Activated T-helper 1 cell treated with anti-CD3 and anti-CD28 coated beads, Interleukin-12 subunit alpha, Interleukin-12 subunit beta, Interleukin-2, Interleukin-4 antibody, amounts not matched to agents 30 ng/mL and 10 ng/mL and 1 ng/mL, durations not matched to agents 14 hours and 24 hours and 36 hours (primary cell): ENCODE data around the gene LRFN2. TPM values are rescaled to one million over a fixed set of nuclear protein-coding genes. Genes with fewer than 3 reads are reported as not detected.

Source experiments
- DNase-seq: peaks from one replicate; pipeline ENCODE4 v3.0.0; 2021; ENCODE audit warnings: low spot score
- H3K27ac Mint-ChIP-seq: one replicate; pipeline ENCODE4 v1.8.0; 2021; ENCODE audit warnings: mild to moderate bottlenecking, mixed read lengths
- H3K27me3 Mint-ChIP-seq: one replicate; pipeline ENCODE4 v1.8.0; 2022; ENCODE audit warnings: mild to moderate bottlenecking, moderate library complexity, mixed read lengths; ENCODE audit not compliant: insufficient read depth
- H3K36me3 Mint-ChIP-seq: one replicate; pipeline ENCODE4 v1.8.0; 2021; ENCODE audit warnings: low read depth, mixed read lengths
- H3K4me1 Mint-ChIP-seq: one replicate; pipeline ENCODE4 v1.8.0; 2021; ENCODE audit warnings: low read depth, mixed read lengths
- H3K4me3 Mint-ChIP-seq: one replicate; pipeline ENCODE4 v1.8.0; 2021; ENCODE audit warnings: mild to moderate bottlenecking, moderate library complexity, mixed read lengths
- H3K9me3 Mint-ChIP-seq: one replicate; pipeline ENCODE4 v1.8.0; 2021; ENCODE audit warnings: mixed read lengths
- intact Hi-C: fragments of 100-400 bp; cut with micrococcal nuclease; formaldehyde crosslinking; loops from one replicate; pipeline ENCODE4 v1.15.1; 2024
- total RNA-seq: library from RNA; stranded (reverse); gene quantifications from 2 replicates; pipeline ENCODE4 v1.2.3, GENCODE V29; 2022

The LRFN2 gene
- total RNA-seq, 1 donor from 2014 or later: 0.29 TPM

- Mint-ChIP-seq H3K4me3 (no peak overlapping the region), H3K36me3 (no peaks in the 10 kb centered on the region), H3K9me3 (no peaks in the 10 kb centered on the region), H3K27ac (no peak overlapping the region), H3K27me3 (peaks cover 5% of the 10 kb centered on the region), H3K4me1 (no peaks in the 10 kb centered on the region)
- intact Hi-C loops: no loop called here
- no peak for DNase-seq
These were observed 89.0 kb downstream of the LRFN2 start for GRCh38 chr6:40498148-40498547.

- Mint-ChIP-seq H3K36me3 (no peaks in the 10 kb centered on the region), H3K27me3 (peaks cover 13% of the 10 kb centered on the region), H3K4me1 (no peaks in the 10 kb centered on the region), H3K4me3 (no peak overlapping the region), H3K27ac (no peak overlapping the region), H3K9me3 (no peaks in the 10 kb centered on the region)
- DNase-seq: no peak
- intact Hi-C loops: no loop called here
These were observed 95.0 kb downstream of the LRFN2 start for GRCh38 chr6:40492187-40492586.

GRCh38 chr6:40490508-40490907 lies 96.7 kb downstream of the LRFN2 start:
- Mint-ChIP-seq H3K27ac (no peak overlapping the region), H3K36me3 (no peaks in the 10 kb centered on the region), H3K27me3 (peaks cover 20% of the 10 kb centered on the region), H3K4me3 (no peak overlapping the region), H3K9me3 (no peaks in the 10 kb centered on the region), H3K4me1 (no peaks in the 10 kb centered on the region)
- no peak for DNase-seq
- intact Hi-C loops: no loop called here

- Mint-ChIP-seq H3K36me3 (no peaks in the 10 kb centered on the region), H3K27ac (no peak overlapping the region), H3K9me3 (no peaks in the 10 kb centered on the region), H3K4me1 (no peaks in the 10 kb centered on the region), H3K4me3 (no peak overlapping the region), H3K27me3 (peaks cover 22% of the 10 kb centered on the region)
- intact Hi-C loops: no loop called here
- no peak for DNase-seq
These were observed 97.4 kb downstream of the LRFN2 start for GRCh38 chr6:40489798-40490197.

GRCh38 chr6:40486576-40486975 lies 100.6 kb downstream of the LRFN2 start:
- intact Hi-C loops: no loop called here
- no peak for DNase-seq

GRCh38 chr6:40485795-40486194 lies 101.4 kb downstream of the LRFN2 start:
- no peak for DNase-seq
- intact Hi-C loops: no loop called here
- Mint-ChIP-seq H3K27me3 (peaks cover 32% of the 10 kb centered on the region), H3K4me3 (no peak overlapping the region), H3K36me3 (no peaks in the 10 kb centered on the region), H3K4me1 (peaks cover 8% of the 10 kb centered on the region), H3K27ac (no peak overlapping the region), H3K9me3 (no peaks in the 10 kb centered on the region)

More at GRCh38 chr6:40486576-40486975, 100.6 kb downstream of the LRFN2 start:
- H3K27me3 Mint-ChIP-seq: peaks cover 32% of the 10 kb centered on the region
- peaks cover 8% of the 10 kb centered on the region for H3K4me1 Mint-ChIP-seq
- H3K9me3 Mint-ChIP-seq: no peaks in the 10 kb centered on the region
- H3K36me3 Mint-ChIP-seq: no peaks in the 10 kb centered on the region
- no peak overlapping the region for H3K27ac Mint-ChIP-seq
- no peak overlapping the region for H3K4me3 Mint-ChIP-seq

- Mint-ChIP-seq H3K4me1 (peaks cover 8% of the 10 kb centered on the region), H3K27ac (no peak overlapping the region), H3K9me3 (no peaks in the 10 kb centered on the region), H3K4me3 (no peak overlapping the region), H3K27me3 (peaks cover 32% of the 10 kb centered on the region), H3K36me3 (no peaks in the 10 kb centered on the region)
- DNase-seq: no peak
- intact Hi-C loops: no loop called here
These were observed 101.9 kb downstream of the LRFN2 start for GRCh38 chr6:40485300-40485699.

- Mint-ChIP-seq H3K9me3 (no peaks in the 10 kb centered on the region), H3K27ac (no peak overlapping the region), H3K27me3 (peaks cover 30% of the 10 kb centered on the region), H3K4me1 (peaks cover 10% of the 10 kb centered on the region), H3K36me3 (no peaks in the 10 kb centered on the region), H3K4me3 (no peak overlapping the region)
- DNase-seq: no peak
- intact Hi-C loops: no loop called here
These were observed 103.1 kb downstream of the LRFN2 start for GRCh38 chr6:40484066-40484465.

GRCh38 chr6:40482532-40482931 lies 104.6 kb downstream of the LRFN2 start:
- Mint-ChIP-seq H3K27ac (no peak overlapping the region), H3K36me3 (no peaks in the 10 kb centered on the region), H3K4me1 (peaks cover 26% of the 10 kb centered on the region), H3K4me3 (no peak overlapping the region), H3K9me3 (no peaks in the 10 kb centered on the region), H3K27me3 (peaks cover 22% of the 10 kb centered on the region)
- no peak for DNase-seq
- intact Hi-C loops: no loop called here

GRCh38 chr6:40480678-40481077 lies 106.5 kb downstream of the LRFN2 start:
- Mint-ChIP-seq H3K27ac (no peak overlapping the region), H3K9me3 (no peaks in the 10 kb centered on the region), H3K36me3 (no peaks in the 10 kb centered on the region), H3K27me3 (peaks cover 17% of the 10 kb centered on the region), H3K4me3 (no peak overlapping the region), H3K4me1 (peaks cover 33% of the 10 kb centered on the region)
- DNase-seq: no peak
- intact Hi-C loops: no loop called here

GRCh38 chr6:40479706-40480105 lies 107.5 kb downstream of the LRFN2 start:
- Mint-ChIP-seq H3K9me3 (no peaks in the 10 kb centered on the region), H3K36me3 (no peaks in the 10 kb centered on the region), H3K4me1 (peaks cover 33% of the 10 kb centered on the region), H3K27me3 (peaks cover 14% of the 10 kb centered on the region), H3K4me3 (no peak overlapping the region), H3K27ac (no peak overlapping the region)
- no peak for DNase-seq
- intact Hi-C loops: no loop called here

- H3K27me3 Mint-ChIP-seq: peaks cover 4% of the 10 kb centered on the region
- peak overlapping the region; percentile 32 for H3K27ac Mint-ChIP-seq
- intact Hi-C loops: no loop called here
- peaks cover 25% of the 10 kb centered on the region for H3K4me1 Mint-ChIP-seq
- H3K4me3 Mint-ChIP-seq: peak overlapping the region; percentile 40
- no peaks in the 10 kb centered on the region for H3K9me3 Mint-ChIP-seq
- H3K36me3 Mint-ChIP-seq: no peaks in the 10 kb centered on the region
- DNase-seq: peak; percentile 35
These were observed 109.7 kb downstream of the LRFN2 start for GRCh38 chr6:40477246-40478126.

GRCh38 chr6:40476673-40477072 lies 110.5 kb downstream of the LRFN2 start:
- H3K27ac Mint-ChIP-seq: no peak overlapping the region
- intact Hi-C loops: no loop called here
- H3K4me3 Mint-ChIP-seq: no peak overlapping the region
- peaks cover 4% of the 10 kb centered on the region for H3K27me3 Mint-ChIP-seq
- no peaks in the 10 kb centered on the region for H3K36me3 Mint-ChIP-seq
- no peak for DNase-seq
- H3K9me3 Mint-ChIP-seq: no peaks in the 10 kb centered on the region
- peaks cover 25% of the 10 kb centered on the region for H3K4me1 Mint-ChIP-seq
